Liver (tissue), 3 donors: ENCODE data around the gene CNTN1.

Source experiments
- ATF3 ChIP-seq: IDR thresholded peaks from 2 replicates; pipeline ENCODE4 v1.6.1; 2016; ENCODE audit warnings: antibody characterized with exemption
- CTCF ChIP-seq: fragments of 150-350 bp; IDR thresholded peaks from 2 replicates; pipeline ENCODE4 v1.5.1; 2017; ENCODE audit warnings: improper control_type of control experiment, low read depth, low read length; ENCODE audit not compliant: missing input control
- EGR1 ChIP-seq, 2 donors: IDR thresholded peaks; 2 replicates each; pipeline ENCODE4 v1.6.1; 2016 to 2018; ENCODE audit warnings: antibody characterized with exemption in 2 of 2, low read depth in 2 of 2
- FOXA1 ChIP-seq: IDR thresholded peaks from 2 replicates; pipeline ENCODE4 v1.6.1; 2016; ENCODE audit warnings: antibody characterized with exemption
- GABPA ChIP-seq, 2 donors: IDR thresholded peaks in 1 of 2; conservative IDR thresholded peaks in 1 of 2; 2 replicates each; pipeline ENCODE4 v1.6.1; 2016; ENCODE audit warnings: antibody characterized with exemption in 2 of 2, mild to moderate bottlenecking in 1 of 2, moderate library complexity in 1 of 2
- JUND ChIP-seq, 2 donors: IDR thresholded peaks; 2 replicates each; pipeline ENCODE4 v1.6.1; 2016; ENCODE audit warnings: antibody characterized with exemption in 2 of 2
- MAX ChIP-seq: IDR thresholded peaks from 2 replicates; pipeline ENCODE4 v1.6.1; 2016; ENCODE audit warnings: antibody characterized with exemption
- NR2F2 ChIP-seq: IDR thresholded peaks from 2 replicates; pipeline ENCODE4 v1.6.1; 2016; ENCODE audit warnings: antibody characterized with exemption
- RAD21 ChIP-seq, 2 donors: IDR thresholded peaks; 2 replicates each; pipeline ENCODE4 v1.6.1; 2016; ENCODE audit warnings: antibody characterized with exemption in 2 of 2, mild to moderate bottlenecking in 2 of 2
- REST ChIP-seq: IDR thresholded peaks from 2 replicates; pipeline ENCODE4 v1.6.1; 2016; ENCODE audit warnings: antibody characterized with exemption, mild to moderate bottlenecking
- SP1 ChIP-seq: IDR thresholded peaks from 2 replicates; pipeline ENCODE4 v1.6.1; 2018; ENCODE audit warnings: antibody characterized with exemption, mild to moderate bottlenecking
- TAF1 ChIP-seq: conservative IDR thresholded peaks from 2 replicates; pipeline ENCODE4 v1.6.1; 2016; ENCODE audit warnings: antibody characterized with exemption, mild to moderate bottlenecking
- YY1 ChIP-seq: IDR thresholded peaks from 2 replicates; pipeline ENCODE4 v1.6.1; 2016; ENCODE audit warnings: antibody characterized with exemption, mild to moderate bottlenecking
- donor health status: healthy.
- donor health status: healthy.

GRCh38 chr12:40864891-40865290 lies 172.7 kb downstream of the CNTN1 start:
- TF ChIP-seq SP1 (no peak), FOXA1 (no peak), CTCF (no peak), MAX (no peak), JUND (IDR thresholded peaks at IDR 0.05) (no peak), RAD21 (IDR thresholded peaks at IDR 0.05) (no peak), ATF3 (no peak), REST (no peak), GABPA (IDR thresholded peaks at IDR 0.05 in 1 of 2, conservative IDR thresholded peaks at IDR 0.05 in 1 of 2) (no peak), NR2F2 (no peak), YY1 (no peak), TAF1 (no peak), EGR1 (IDR thresholded peaks at IDR 0.05; ENCODE audit: low read depth in 2 of 2) (no peak)
